SK-N-SH treated with all-trans-retinoic acid at 6 μM for 48 hours (cell line): ENCODE data around the gene ASPDH.

Source experiments
- ATAC-seq: fragments of 200-7000 bp; cut with Tn5 transposase; 3 replicates; pipeline ENCODE4 v1.9.1; 2020; ENCODE audit warnings: mild to moderate bottlenecking, moderate library complexity
- ARNTL ChIP-seq: fragments of 450-650 bp; formaldehyde crosslinking; IDR thresholded peaks from 2 replicates; pipeline ENCODE4 v1.5.0; 2020; ENCODE audit warnings: low read depth, mild to moderate bottlenecking, moderate library complexity, borderline replicate concordance
- BACH2 ChIP-seq: fragments of 250-450 bp; sonication (Bioruptor Pico); IDR thresholded peaks from 2 replicates; pipeline ENCODE4 v1.9.0; 2021; ENCODE audit warnings: mild to moderate bottlenecking, borderline replicate concordance
- CSRNP3 ChIP-seq: fragments of 250-450 bp; sonication (Bioruptor Pico); IDR thresholded peaks from 2 replicates; pipeline ENCODE4 v1.5.1; 2021; ENCODE audit warnings: mild to moderate bottlenecking, moderate library complexity
- ESRRG ChIP-seq: fragments of 250-450 bp; sonication (Bioruptor Pico); IDR thresholded peaks from 2 replicates; pipeline ENCODE4 v1.6.1; 2021; ENCODE audit warnings: mild to moderate bottlenecking
- GLIS3 ChIP-seq: fragments of 250-450 bp; sonication (Bioruptor Pico); IDR thresholded peaks from 2 replicates; pipeline ENCODE4 v1.5.0; 2020; ENCODE audit warnings: mild to moderate bottlenecking, moderate library complexity
- ISL1 ChIP-seq: fragments of 250-450 bp; sonication (Bioruptor Pico); IDR thresholded peaks from 2 replicates; pipeline ENCODE4 v2.1.2; 2022; ENCODE audit warnings: mild to moderate bottlenecking, moderate library complexity
- OSR1 ChIP-seq: fragments of 250-450 bp; sonication (Bioruptor Pico); IDR thresholded peaks from 2 replicates; pipeline ENCODE4 v1.8.0; 2022; ENCODE audit warnings: moderate library complexity, mild to moderate bottlenecking, inconsistent platforms
- PATZ1 ChIP-seq: fragments of 250-450 bp; sonication (Bioruptor Pico); IDR thresholded peaks from 2 replicates; pipeline ENCODE4 v1.8.0; 2020; ENCODE audit warnings: mild to moderate bottlenecking, moderate library complexity, borderline replicate concordance
- POU6F1 ChIP-seq: fragments of 250-450 bp; sonication (Bioruptor Pico); IDR thresholded peaks from 2 replicates; pipeline ENCODE4 v1.8.0; 2021; ENCODE audit warnings: low read depth, mild to moderate bottlenecking, moderate library complexity, borderline replicate concordance
- PPARA ChIP-seq: fragments of 250-450 bp; sonication (Bioruptor Pico); IDR thresholded peaks from 2 replicates; pipeline ENCODE4 v1.5.0; 2020; ENCODE audit warnings: mild to moderate bottlenecking, borderline replicate concordance
- RARB ChIP-seq: fragments of 250-450 bp; sonication (Bioruptor Pico); IDR thresholded peaks from 2 replicates; pipeline ENCODE4 v1.8.0; 2021; ENCODE audit warnings: mild to moderate bottlenecking, moderate library complexity
- SNAI2 ChIP-seq: fragments of 250-450 bp; sonication (Bioruptor Pico); IDR thresholded peaks from 2 replicates; pipeline ENCODE4 v1.5.0; 2020; ENCODE audit warnings: mild to moderate bottlenecking, moderate library complexity
- TCF4 ChIP-seq: fragments of 250-450 bp; sonication (Bioruptor Pico); IDR thresholded peaks from 2 replicates; pipeline ENCODE4 v1.8.0; 2021; ENCODE audit warnings: mild to moderate bottlenecking, moderate library complexity, borderline replicate concordance
- TOX ChIP-seq: fragments of 250-450 bp; sonication (Bioruptor Pico); IDR thresholded peaks from 2 replicates; pipeline ENCODE4 v1.8.0; 2021; ENCODE audit warnings: mild to moderate bottlenecking, moderate library complexity, borderline replicate concordance
- ZC3H10 ChIP-seq: fragments of 250-450 bp; sonication (Bioruptor Pico); IDR thresholded peaks from 2 replicates; pipeline ENCODE4 v1.5.1; 2021; ENCODE audit warnings: mild to moderate bottlenecking, moderate library complexity
- ZFP30 ChIP-seq: fragments of 450-650 bp; formaldehyde crosslinking; IDR thresholded peaks from 2 replicates; pipeline ENCODE4 v1.5.0; 2022; ENCODE audit warnings: mild to moderate bottlenecking, moderate library complexity
- ZNF565 ChIP-seq: fragments of 450-650 bp; formaldehyde crosslinking; conservative IDR thresholded peaks from 2 replicates; pipeline ENCODE4 v1.5.0; 2020; ENCODE audit warnings: low read depth, mild to moderate bottlenecking, moderate library complexity
- ZNF70 ChIP-seq: fragments of 450-650 bp; formaldehyde crosslinking; IDR thresholded peaks from 2 replicates; pipeline ENCODE4 v1.5.0; 2020; ENCODE audit warnings: mild to moderate bottlenecking, moderate library complexity
- ZNF8 ChIP-seq: fragments of 450-650 bp; formaldehyde crosslinking; IDR thresholded peaks from 2 replicates; pipeline ENCODE4 v1.5.0; 2020; ENCODE audit warnings: mild to moderate bottlenecking, moderate library complexity
- TF ChIP-seq, protein P1 (sequence below): fragments of 250-450 bp; sonication (Bioruptor Pico); IDR thresholded peaks from 2 replicates; pipeline ENCODE4 v1.5.0; 2020; ENCODE audit warnings: mild to moderate bottlenecking, moderate library complexity
- TF ChIP-seq, protein P2 (sequence below): fragments of 250-450 bp; sonication (Bioruptor Pico); IDR thresholded peaks from 2 replicates; pipeline ENCODE4 v1.5.1; 2020; ENCODE audit warnings: low read depth, mild to moderate bottlenecking, moderate library complexity

The ASPDH gene

GRCh38 chr19:50480281-50481111 lies 33.2 kb downstream of the ASPDH start:
- no peak for TF ChIP-seq ZNF70 (CRISPR knock-in tag)
- TF ChIP-seq CSRNP3: no peak
- TF ChIP-seq RARB (CRISPR knock-in tag): no peak
- no peak for TF ChIP-seq OSR1 (CRISPR knock-in tag)
- TF ChIP-seq ESRRG (CRISPR knock-in tag): no peak
- TF ChIP-seq POU6F1: no peak
- TF ChIP-seq TOX (CRISPR knock-in tag): no peak
- TF ChIP-seq, protein P1, sequence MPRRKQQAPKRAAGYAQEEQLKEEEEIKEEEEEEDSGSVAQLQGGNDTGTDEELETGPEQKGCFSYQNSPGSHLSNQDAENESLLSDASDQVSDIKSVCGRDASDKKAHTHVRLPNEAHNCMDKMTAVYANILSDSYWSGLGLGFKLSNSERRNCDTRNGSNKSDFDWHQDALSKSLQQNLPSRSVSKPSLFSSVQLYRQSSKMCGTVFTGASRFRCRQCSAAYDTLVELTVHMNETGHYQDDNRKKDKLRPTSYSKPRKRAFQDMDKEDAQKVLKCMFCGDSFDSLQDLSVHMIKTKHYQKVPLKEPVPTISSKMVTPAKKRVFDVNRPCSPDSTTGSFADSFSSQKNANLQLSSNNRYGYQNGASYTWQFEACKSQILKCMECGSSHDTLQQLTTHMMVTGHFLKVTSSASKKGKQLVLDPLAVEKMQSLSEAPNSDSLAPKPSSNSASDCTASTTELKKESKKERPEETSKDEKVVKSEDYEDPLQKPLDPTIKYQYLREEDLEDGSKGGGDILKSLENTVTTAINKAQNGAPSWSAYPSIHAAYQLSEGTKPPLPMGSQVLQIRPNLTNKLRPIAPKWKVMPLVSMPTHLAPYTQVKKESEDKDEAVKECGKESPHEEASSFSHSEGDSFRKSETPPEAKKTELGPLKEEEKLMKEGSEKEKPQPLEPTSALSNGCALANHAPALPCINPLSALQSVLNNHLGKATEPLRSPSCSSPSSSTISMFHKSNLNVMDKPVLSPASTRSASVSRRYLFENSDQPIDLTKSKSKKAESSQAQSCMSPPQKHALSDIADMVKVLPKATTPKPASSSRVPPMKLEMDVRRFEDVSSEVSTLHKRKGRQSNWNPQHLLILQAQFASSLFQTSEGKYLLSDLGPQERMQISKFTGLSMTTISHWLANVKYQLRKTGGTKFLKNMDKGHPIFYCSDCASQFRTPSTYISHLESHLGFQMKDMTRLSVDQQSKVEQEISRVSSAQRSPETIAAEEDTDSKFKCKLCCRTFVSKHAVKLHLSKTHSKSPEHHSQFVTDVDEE (CRISPR knock-in tag): no peak
- TF ChIP-seq BACH2 (CRISPR knock-in tag): no peak
- no peak for TF ChIP-seq PPARA
- TF ChIP-seq GLIS3 (CRISPR knock-in tag): no peak
- TF ChIP-seq ARNTL (CRISPR knock-in tag): no peak
- TF ChIP-seq ZNF565: no peak
- no peak for TF ChIP-seq SNAI2 (CRISPR knock-in tag)
- no peak for TF ChIP-seq TCF4 (CRISPR knock-in tag)
- TF ChIP-seq ZNF8 (CRISPR knock-in tag): no peak
- TF ChIP-seq, protein P2, sequence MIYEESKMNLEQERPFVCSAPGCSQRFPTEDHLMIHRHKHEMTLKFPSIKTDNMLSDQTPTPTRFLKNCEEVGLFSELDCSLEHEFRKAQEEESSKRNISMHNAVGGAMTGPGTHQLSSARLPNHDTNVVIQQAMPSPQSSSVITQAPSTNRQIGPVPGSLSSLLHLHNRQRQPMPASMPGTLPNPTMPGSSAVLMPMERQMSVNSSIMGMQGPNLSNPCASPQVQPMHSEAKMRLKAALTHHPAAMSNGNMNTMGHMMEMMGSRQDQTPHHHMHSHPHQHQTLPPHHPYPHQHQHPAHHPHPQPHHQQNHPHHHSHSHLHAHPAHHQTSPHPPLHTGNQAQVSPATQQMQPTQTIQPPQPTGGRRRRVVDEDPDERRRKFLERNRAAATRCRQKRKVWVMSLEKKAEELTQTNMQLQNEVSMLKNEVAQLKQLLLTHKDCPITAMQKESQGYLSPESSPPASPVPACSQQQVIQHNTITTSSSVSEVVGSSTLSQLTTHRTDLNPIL: no peak
- no peak for TF ChIP-seq PATZ1 (CRISPR knock-in tag)
- no peak for TF ChIP-seq ZC3H10
- TF ChIP-seq ZFP30 (CRISPR knock-in tag): no peak
- no peak for ATAC-seq

GRCh38 chr19:50479761-50480251 lies 33.9 kb downstream of the ASPDH start:
- ATAC-seq: no peak
- TF ChIP-seq ZC3H10 (no peak), ISL1 (CRISPR knock-in tag) (no peak)
